ENCODE data around the gene LPIN2. TPM values are rescaled to one million over a fixed set of nuclear protein-coding genes. Genes with fewer than 3 reads are reported as not detected.

Gene LPIN2
- total and polyA plus RNA-seq, 8 donors, result 24.3 to 63.2 (median 29.3) TPM

DNA sequence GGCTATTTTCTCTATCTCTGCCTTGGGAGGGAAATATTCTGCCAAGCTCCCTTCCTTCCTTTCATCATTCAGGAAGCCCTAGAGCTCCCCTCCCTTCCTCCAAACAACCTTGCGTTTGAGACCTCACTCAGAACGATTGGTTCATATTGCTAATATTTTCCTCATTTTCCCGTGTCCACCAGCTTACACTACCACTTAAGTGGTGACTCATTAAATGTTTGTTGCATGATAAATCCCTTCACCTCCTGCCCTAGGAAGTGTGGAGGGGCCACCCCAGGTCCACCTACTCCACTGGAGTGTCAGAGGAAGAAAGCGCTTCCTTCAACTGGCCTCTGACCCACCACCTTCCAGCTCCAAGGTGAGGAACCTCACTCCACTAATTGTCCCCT is 2.3 kb upstream of the LPIN2 start:
- ATAC-seq (peak; percentile 31), DNase-seq (peak in 1 of 4 donors; percentile 64)
- no peaks in the 10 kb centered on the region for H3K36me3 ChIP-seq
- TF ChIP-seq, protein P1, sequence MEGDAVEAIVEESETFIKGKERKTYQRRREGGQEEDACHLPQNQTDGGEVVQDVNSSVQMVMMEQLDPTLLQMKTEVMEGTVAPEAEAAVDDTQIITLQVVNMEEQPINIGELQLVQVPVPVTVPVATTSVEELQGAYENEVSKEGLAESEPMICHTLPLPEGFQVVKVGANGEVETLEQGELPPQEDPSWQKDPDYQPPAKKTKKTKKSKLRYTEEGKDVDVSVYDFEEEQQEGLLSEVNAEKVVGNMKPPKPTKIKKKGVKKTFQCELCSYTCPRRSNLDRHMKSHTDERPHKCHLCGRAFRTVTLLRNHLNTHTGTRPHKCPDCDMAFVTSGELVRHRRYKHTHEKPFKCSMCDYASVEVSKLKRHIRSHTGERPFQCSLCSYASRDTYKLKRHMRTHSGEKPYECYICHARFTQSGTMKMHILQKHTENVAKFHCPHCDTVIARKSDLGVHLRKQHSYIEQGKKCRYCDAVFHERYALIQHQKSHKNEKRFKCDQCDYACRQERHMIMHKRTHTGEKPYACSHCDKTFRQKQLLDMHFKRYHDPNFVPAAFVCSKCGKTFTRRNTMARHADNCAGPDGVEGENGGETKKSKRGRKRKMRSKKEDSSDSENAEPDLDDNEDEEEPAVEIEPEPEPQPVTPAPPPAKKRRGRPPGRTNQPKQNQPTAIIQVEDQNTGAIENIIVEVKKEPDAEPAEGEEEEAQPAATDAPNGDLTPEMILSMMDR (IDR thresholded peaks at IDR 0.05), result no peak
- no peaks in the 10 kb centered on the region for H3K9me3 ChIP-seq
- intact Hi-C loops (cut with DNase I), result no loop called here
- peaks cover 28 to 63% of the 10 kb centered on the region in 2 donors for H3K4me1 ChIP-seq
- no peak overlapping the region for H3K4me3 ChIP-seq
- H3K27me3 ChIP-seq, result no peaks in the 10 kb centered on the region
- peak overlapping the region; percentile 88 to 97 for H3K27ac ChIP-seq

DNA sequence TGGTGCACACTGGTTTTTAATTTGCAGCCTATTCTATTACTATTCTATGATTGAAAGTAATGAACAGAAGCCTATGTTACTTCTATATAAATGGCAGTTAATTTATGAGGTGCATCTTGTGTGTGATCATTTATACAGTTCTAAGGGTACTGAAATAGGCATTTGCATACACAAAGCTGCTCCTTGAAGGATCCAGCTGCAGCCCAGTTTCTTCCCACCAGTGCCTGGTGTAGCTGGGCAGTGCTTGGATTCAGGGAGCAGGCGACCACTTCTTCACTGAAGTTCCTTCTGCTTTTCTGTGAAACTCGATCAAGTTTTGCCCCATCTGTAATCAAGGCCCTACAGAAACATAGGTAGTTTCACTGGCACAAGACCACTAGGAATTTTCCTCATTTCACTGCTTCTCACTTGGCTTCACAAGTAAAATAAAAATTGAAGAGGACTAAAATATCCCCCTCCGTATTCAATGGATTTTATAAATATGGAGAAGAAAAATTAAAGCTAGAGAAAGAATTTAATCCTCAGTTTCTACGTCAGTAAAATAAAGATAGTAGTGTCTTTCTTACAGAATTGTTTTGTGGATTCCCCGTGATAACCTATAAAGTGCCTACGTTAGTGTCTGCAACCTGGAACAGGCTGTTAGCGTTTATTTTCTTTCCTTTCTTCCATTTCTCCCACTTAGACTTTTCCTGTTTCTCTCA is 1.7 kb upstream of the LPIN2 start:
- ATAC-seq, result peak; percentile 4
- H3K9me3 ChIP-seq, result no peaks in the 10 kb centered on the region
- H3K27ac ChIP-seq, result peak overlapping the region; percentile 88 to 97
- DNase-seq, result no peak
- H3K4me1 ChIP-seq, result peaks cover 30 to 69% of the 10 kb centered on the region in 2 donors
- TF ChIP-seq, protein P1 (IDR thresholded peaks at IDR 0.05), result no peak
- H3K27me3 ChIP-seq, result no peaks in the 10 kb centered on the region
- H3K4me3 ChIP-seq, result peak overlapping the region in 1 of 2 donors; percentile 23
- H3K36me3 ChIP-seq, result no peaks in the 10 kb centered on the region
- intact Hi-C loops (cut with DNase I), result no loop called here

DNA sequence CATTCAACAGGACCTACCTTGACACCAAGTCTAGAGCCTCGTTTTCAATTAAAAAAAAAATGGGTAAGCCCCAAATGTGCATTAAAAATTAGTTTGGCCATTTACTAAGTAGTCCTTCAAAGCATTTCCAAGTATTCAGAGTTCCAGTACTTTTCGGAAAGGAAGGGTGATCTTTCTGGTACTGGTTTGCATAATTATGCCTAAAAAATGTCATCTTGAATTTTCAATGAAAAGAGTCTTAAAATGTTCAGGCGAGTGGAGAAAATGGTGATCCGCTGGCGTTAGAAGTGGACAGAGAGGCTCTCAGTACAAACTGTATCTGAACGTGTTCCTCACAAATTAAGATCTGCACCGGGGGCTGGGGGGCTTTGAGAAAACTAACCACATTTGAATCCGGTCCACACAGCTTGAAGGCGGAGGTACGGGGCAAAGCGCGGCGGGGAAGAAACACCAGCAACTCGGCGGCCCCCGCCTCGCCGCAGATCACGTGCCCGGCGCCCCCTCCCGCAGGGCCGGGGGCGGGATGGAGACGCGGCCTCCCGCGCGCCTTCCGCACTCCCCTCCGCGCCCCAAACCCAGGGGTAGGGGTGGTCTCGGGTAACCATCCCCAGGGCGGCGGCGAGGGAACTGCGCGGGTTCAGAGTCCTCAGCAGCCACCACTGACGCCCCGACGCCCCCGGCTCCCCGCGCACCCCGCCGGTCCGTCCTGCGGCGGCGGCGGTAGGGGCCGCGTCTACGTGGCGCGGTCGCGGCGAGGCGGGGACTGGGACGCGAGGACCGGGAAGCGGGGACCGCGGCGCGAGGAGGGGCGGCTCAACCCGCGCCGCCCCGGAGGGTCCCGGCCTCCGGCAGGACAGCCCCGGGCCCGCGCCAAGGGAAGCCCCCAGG is 564 bp downstream of the LPIN2 start:
- Histone ChIP-seq H3K4me1 (peaks cover 30 to 84% of the 10 kb centered on the region in 2 donors), H3K4me3 (peak overlapping the region; percentile 60 to 82), H3K27ac (peak overlapping the region; percentile 97 to 99), H3K27me3 (no peaks in the 10 kb centered on the region), H3K9me3 (no peaks in the 10 kb centered on the region), H3K36me3 (peaks cover 0 to 7% of the 10 kb centered on the region in 2 donors)
- intact Hi-C loops (cut with DNase I), result no loop called here
- peak; percentile 16 for ATAC-seq
- DNase-seq, result peak in 2 of 4 donors; percentile 59 to 60
- TF ChIP-seq, protein P1 (IDR thresholded peaks at IDR 0.05), result no peak

DNA sequence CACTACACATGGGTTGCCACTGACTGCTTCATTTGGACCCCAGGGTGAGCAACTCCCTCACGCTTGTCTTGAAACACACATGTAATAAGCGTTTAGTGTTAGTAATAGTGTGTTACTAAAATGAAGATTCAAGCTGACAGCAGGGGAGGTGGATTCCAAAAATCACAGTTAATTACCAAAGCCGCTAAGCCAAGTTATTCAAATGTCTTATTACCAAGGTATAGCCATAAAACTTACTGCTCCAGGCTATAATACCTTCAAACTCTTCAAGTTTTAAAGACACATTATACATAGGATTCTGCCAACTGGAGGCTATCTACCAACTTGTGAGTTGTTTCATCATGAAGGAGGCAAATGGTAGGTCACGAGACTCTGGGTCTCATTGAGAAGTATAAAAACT is 2.9 kb downstream of the LPIN2 start:
- ATAC-seq (no peak), DNase-seq (no peak)
- Histone ChIP-seq H3K9me3 (no peaks in the 10 kb centered on the region), H3K36me3 (peaks cover 0 to 15% of the 10 kb centered on the region in 2 donors), H3K27ac (peak overlapping the region; percentile 4 to 46), H3K4me1 (peaks cover 25 to 68% of the 10 kb centered on the region in 2 donors), H3K4me3 (no peak overlapping the region), H3K27me3 (no peaks in the 10 kb centered on the region)
- TF ChIP-seq, protein P1 (IDR thresholded peaks at IDR 0.05), result no peak
- intact Hi-C loops (cut with DNase I), result no loop called here

DNA sequence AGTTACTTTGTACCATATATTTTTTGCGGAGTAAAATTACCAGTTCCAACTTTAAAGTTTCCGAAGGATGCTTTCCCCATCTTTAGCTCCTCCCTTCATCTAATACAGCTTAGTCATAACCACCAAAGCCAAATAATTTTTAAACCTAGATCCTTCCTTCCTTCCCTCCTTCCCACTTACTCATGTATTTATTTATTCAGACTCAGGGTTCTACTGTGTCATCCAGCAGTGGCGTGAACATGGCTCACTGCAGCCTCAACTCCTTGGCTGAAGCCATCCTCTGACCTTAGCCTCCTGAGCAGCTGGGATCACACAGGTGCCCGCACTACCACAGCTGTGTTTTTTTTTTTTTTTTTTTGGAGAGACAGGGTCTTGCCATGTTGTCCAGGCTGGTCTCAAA is 4.4 kb downstream of the LPIN2 start:
- DNase-seq (no peak), ATAC-seq (no peak)
- TF ChIP-seq, protein P1 (IDR thresholded peaks at IDR 0.05), result no peak
- H3K27me3 ChIP-seq, result no peaks in the 10 kb centered on the region
- no peaks in the 10 kb centered on the region for H3K9me3 ChIP-seq
- H3K27ac ChIP-seq, result peak overlapping the region in 1 of 2 donors; percentile 46
- peaks cover 14 to 52% of the 10 kb centered on the region in 2 donors for H3K4me1 ChIP-seq
- H3K4me3 ChIP-seq, result no peak overlapping the region
- peaks cover 0 to 26% of the 10 kb centered on the region in 2 donors for H3K36me3 ChIP-seq
- intact Hi-C loops (cut with DNase I), result no loop called here
